ENCODE measurements around the gene DENND4B.

Gene DENND4B

DNA sequence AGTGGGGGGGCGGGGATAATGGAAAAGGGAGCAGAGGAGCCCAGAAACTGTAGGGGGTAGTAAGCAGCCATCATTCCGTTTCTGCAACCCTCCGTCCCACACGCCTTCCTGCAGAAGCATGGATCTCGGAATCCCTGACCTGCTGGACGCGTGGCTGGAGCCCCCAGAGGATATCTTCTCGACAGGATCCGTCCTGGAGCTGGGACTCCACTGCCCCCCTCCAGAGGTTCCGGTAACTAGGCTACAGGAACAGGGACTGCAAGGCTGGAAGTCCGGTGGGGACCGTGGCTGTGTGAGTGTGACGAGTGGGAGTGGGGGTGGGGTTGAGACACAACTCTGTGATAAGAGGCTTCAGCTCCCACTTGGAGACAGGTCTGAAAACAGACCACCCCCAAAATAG is 21.9 kb upstream of the DENND4B start:
- Histone ChIP-seq H3K27me3 (ENCODE audit: control insufficient read depth, insufficient read depth, low read length) (no peaks in the 10 kb centered on the region), H3K4me1 (ENCODE audit: control insufficient read depth, insufficient read depth, low read length) (peaks cover 8% of the 10 kb centered on the region), H3K36me3 (ENCODE audit: control insufficient read depth, insufficient read depth, low read length) (peaks cover 6% of the 10 kb centered on the region), H3K4me3 (ENCODE audit: low read depth, low read length) (peak overlapping the region; percentile 78), H3K9me3 (ENCODE audit: control insufficient read depth, insufficient read depth, low read depth, low read length) (no peaks in the 10 kb centered on the region), H3K9ac (ENCODE audit: low read length) (peak overlapping the region; percentile 82), H3K27ac (ENCODE audit: low read depth, low read length) (no peak overlapping the region)

- Histone ChIP-seq H3K9me3 (ENCODE audit: control insufficient read depth, insufficient read depth, low read depth, low read length) (no peaks in the 10 kb centered on the region), H3K27me3 (ENCODE audit: control insufficient read depth, insufficient read depth, low read length) (no peaks in the 10 kb centered on the region), H3K27ac (ENCODE audit: low read depth, low read length) (peak overlapping the region; percentile 81), H3K4me1 (ENCODE audit: control insufficient read depth, insufficient read depth, low read length) (peaks cover 8% of the 10 kb centered on the region), H3K4me3 (ENCODE audit: low read depth, low read length) (peak overlapping the region; percentile 78), H3K36me3 (ENCODE audit: control insufficient read depth, insufficient read depth, low read length) (peaks cover 2% of the 10 kb centered on the region; the same call in 1 of the 2 replicates), H3K9ac (ENCODE audit: low read length) (peak overlapping the region; percentile 82)
Observed at GRCh38 chr1:153968000-153968363, 21.5 kb upstream of the DENND4B start.

GRCh38 chr1:153967107-153967999 is 20.8 kb upstream of the DENND4B start, which contains the start of gene CREB3L4:
Gene CREB3L4, plus strand, starts transcription at chr1:153967902. Its CDS starts 624 bp downstream, at chr1:153968526.
- H3K27ac ChIP-seq (ENCODE audit: low read depth, low read length) = peak within 1 kb of the TSS; percentile 81
- H3K36me3 ChIP-seq (ENCODE audit: control insufficient read depth, insufficient read depth, low read length) = no peaks in the 10 kb centered on the region

DNA sequence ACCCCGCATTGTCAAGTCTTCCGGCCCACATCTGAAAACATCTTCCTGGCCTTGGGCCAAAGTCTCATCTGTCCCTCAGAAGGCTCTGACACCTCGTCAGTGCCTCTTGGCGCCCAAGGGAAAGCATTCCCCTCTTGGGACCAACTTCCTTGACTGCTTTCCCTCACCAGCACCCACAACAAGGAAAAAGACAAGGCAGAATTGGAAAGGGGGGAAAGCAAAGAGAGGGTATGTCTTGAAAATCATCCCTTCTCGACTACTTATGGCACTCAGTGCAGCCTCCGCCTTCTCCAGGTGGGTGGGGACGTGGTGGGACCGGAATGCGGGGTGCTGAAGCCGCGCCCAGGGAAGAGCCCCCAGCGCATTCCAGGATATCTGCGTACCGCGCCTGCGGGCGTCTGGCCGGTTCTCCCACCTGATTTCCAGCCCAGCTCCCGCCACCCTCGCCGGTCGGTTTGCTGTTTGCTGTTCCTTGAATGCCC is 17.4 kb upstream of the DENND4B start:
- peak overlapping the region; percentile 91 for H3K27ac ChIP-seq (ENCODE audit: low read depth, low read length)
- H3K36me3 ChIP-seq (ENCODE audit: control insufficient read depth, insufficient read depth, low read length) = peaks cover 28% of the 10 kb centered on the region
- peaks cover 19% of the 10 kb centered on the region for H3K4me1 ChIP-seq (ENCODE audit: control insufficient read depth, insufficient read depth, low read length)
- H3K9ac ChIP-seq (ENCODE audit: low read length) = peak overlapping the region; percentile 89
- no peaks in the 10 kb centered on the region for H3K27me3 ChIP-seq (ENCODE audit: control insufficient read depth, insufficient read depth, low read length)
- H3K9me3 ChIP-seq (ENCODE audit: control insufficient read depth, insufficient read depth, low read depth, low read length) = no peaks in the 10 kb centered on the region
- H3K4me3 ChIP-seq (ENCODE audit: low read depth, low read length) = peak overlapping the region; percentile 89

More at GRCh38 chr1:153967107-153967999, 20.8 kb upstream of the DENND4B start, which contains the start of gene CREB3L4:
- Histone ChIP-seq H3K9ac (ENCODE audit: low read length) (peak within 1 kb of the TSS; percentile 82), H3K9me3 (ENCODE audit: control insufficient read depth, insufficient read depth, low read depth, low read length) (no peaks in the 10 kb centered on the region), H3K4me1 (ENCODE audit: control insufficient read depth, insufficient read depth, low read length) (peaks cover 8% of the 10 kb centered on the region), H3K4me3 (ENCODE audit: low read depth, low read length) (peak within 1 kb of the TSS; percentile 78), H3K27me3 (ENCODE audit: control insufficient read depth, insufficient read depth, low read length) (no peaks in the 10 kb centered on the region)

DNA sequence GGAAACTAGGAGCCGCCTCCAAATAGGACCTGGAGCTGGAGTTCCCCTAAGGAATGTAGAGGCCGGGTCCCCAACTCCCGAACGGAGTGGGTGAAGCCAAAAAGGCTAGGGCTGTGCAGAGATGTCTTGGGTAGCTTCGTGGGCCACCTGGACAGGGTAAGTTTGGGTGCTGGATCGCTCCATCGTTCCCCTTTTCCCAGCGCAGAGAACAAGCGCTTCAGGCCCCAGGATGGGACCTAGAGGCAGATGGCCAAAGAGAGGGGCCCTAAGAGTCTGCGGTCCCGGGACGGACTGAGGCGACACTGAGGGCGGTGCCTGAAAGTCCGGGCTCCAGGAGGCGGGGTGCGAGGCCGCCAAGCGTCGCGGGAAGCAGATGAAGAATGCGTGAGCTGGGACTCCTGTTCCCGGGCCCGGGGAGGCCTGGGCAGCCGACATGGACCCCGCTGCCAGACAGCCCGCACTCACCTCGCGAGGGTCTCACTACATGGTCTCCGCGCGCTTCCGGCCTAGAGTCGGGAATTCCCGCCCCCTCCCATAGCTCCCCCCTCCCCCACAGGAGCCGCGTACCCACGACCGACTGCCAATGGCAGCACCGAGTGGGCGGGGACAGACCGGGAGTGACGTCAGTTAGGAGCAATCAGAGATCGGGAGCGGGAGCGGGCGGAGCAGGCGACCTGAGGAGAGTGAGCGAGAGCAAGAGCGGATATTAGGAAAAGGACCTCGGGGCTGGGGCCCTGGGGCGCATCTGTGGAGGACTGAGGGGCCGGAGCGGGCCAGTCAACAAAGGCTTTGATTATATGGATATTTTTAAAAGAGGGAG is 16.7 kb upstream of the DENND4B start, which contains the start of gene SLC39A1:
Gene SLC39A1, minus strand, starts transcription at position 508 of the 820 bp plus-strand sequence. CDS start 822 bp downstream, outside the sequence.
- peaks cover 14% of the 10 kb centered on the region for H3K4me1 ChIP-seq (ENCODE audit: control insufficient read depth, insufficient read depth, low read length)
- H3K9ac ChIP-seq (ENCODE audit: low read length) = peak within 1 kb of the TSS; percentile 90
- H3K36me3 ChIP-seq (ENCODE audit: control insufficient read depth, insufficient read depth, low read length) = peaks cover 28% of the 10 kb centered on the region
- H3K9me3 ChIP-seq (ENCODE audit: control insufficient read depth, insufficient read depth, low read depth, low read length) = no peaks in the 10 kb centered on the region
- peak within 1 kb of the TSS; percentile 91 for H3K27ac ChIP-seq (ENCODE audit: low read depth, low read length)
- peak within 1 kb of the TSS; percentile 89 for H3K4me3 ChIP-seq (ENCODE audit: low read depth, low read length)
- H3K27me3 ChIP-seq (ENCODE audit: control insufficient read depth, insufficient read depth, low read length) = no peaks in the 10 kb centered on the region

DNA sequence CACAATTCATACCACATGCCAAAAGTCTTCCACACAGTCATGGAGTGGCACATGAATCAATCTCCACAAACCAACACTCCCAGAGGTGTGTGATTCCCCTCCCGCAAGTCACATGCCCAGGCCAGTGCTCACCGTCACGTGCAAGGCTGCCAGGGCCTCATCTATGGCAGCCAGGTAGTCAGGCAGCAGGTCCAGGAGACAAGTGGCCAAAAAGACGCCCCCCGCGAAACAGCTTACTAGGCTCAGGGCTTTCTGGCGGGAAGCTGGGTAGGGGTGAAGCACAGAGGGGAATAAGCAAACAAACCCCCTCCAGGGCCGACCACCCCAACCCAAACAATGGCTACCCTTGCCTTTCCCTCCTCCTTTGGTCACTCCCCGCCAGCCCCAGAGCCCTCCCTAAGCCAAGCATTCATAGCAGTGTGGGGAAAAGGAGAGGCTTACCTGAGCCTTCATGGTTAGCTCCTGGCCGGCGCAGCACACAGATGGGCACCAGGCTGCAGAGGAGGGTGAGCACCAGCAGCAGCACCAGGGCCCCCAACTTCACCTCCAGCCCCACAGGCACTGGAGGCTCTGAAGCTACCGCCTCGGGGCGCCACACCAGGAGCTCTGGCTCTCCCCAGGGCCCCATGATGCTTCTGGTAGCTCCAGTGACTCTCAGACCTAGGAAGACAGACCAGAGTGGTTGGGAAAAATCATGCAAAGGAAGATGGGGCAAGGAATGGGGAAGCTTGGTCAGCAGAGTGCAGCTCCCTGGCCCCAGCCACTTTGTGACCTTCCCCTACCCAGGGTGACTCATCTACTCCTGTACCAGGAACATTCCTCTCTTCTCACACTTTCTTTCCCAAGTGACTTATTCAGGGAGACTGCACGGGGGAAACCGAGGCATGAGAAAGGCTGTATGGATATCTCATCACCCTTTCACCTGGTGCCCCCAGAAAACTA is 15.8 kb upstream of the DENND4B start:
- H3K27me3 ChIP-seq (ENCODE audit: control insufficient read depth, insufficient read depth, low read length) = no peaks in the 10 kb centered on the region
- H3K9ac ChIP-seq (ENCODE audit: low read length) = peak overlapping the region; percentile 90
- no peaks in the 10 kb centered on the region for H3K9me3 ChIP-seq (ENCODE audit: control insufficient read depth, insufficient read depth, low read depth, low read length)
- peaks cover 28% of the 10 kb centered on the region for H3K36me3 ChIP-seq (ENCODE audit: control insufficient read depth, insufficient read depth, low read length)
- H3K4me3 ChIP-seq (ENCODE audit: low read depth, low read length) = peak overlapping the region; percentile 89
- H3K27ac ChIP-seq (ENCODE audit: low read depth, low read length) = peak overlapping the region; percentile 91
- H3K4me1 ChIP-seq (ENCODE audit: control insufficient read depth, insufficient read depth, low read length) = peaks cover 14% of the 10 kb centered on the region

GRCh38 chr1:153961421-153961820 is 14.9 kb upstream of the DENND4B start:
- Histone ChIP-seq H3K27ac (ENCODE audit: low read depth, low read length) (no peak overlapping the region), H3K9me3 (ENCODE audit: control insufficient read depth, insufficient read depth, low read depth, low read length) (no peaks in the 10 kb centered on the region), H3K9ac (ENCODE audit: low read length) (peak overlapping the region; percentile 90), H3K36me3 (ENCODE audit: control insufficient read depth, insufficient read depth, low read length) (peaks cover 28% of the 10 kb centered on the region), H3K4me1 (ENCODE audit: control insufficient read depth, insufficient read depth, low read length) (peaks cover 23% of the 10 kb centered on the region), H3K27me3 (ENCODE audit: control insufficient read depth, insufficient read depth, low read length) (no peaks in the 10 kb centered on the region), H3K4me3 (ENCODE audit: low read depth, low read length) (peak overlapping the region; percentile 89)

DNA sequence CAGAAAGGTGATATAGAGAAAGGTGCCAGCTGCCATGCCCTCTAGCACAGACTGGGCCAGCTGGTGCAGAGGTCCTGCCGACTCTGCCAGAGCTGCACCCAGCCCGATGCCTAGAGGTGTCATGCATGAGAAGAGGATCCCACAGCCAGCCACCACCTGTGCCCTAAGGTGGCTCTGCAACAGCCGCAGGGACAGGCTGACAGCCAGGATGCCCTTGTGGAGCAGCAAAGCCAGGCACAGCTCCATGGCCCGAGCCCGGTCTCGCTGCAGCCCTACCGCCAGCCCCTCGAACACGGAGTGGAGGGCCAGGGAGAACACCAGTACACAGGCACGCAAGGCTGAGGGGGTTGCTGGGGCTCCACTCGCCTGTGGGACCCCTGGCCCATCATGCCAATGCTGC is 13.7 kb upstream of the DENND4B start:
- peaks cover 28% of the 10 kb centered on the region for H3K36me3 ChIP-seq (ENCODE audit: control insufficient read depth, insufficient read depth, low read length)
- H3K4me3 ChIP-seq (ENCODE audit: low read depth, low read length) = no peak overlapping the region
- H3K27me3 ChIP-seq (ENCODE audit: control insufficient read depth, insufficient read depth, low read length) = no peaks in the 10 kb centered on the region
- H3K27ac ChIP-seq (ENCODE audit: low read depth, low read length) = no peak overlapping the region
- H3K9me3 ChIP-seq (ENCODE audit: control insufficient read depth, insufficient read depth, low read depth, low read length) = no peaks in the 10 kb centered on the region
- no peak overlapping the region for H3K9ac ChIP-seq (ENCODE audit: low read length)
- H3K4me1 ChIP-seq (ENCODE audit: control insufficient read depth, insufficient read depth, low read length) = peaks cover 28% of the 10 kb centered on the region

GRCh38 chr1:153959454-153959853 is 12.9 kb upstream of the DENND4B start:
- Histone ChIP-seq H3K9me3 (ENCODE audit: control insufficient read depth, insufficient read depth, low read depth, low read length) (no peaks in the 10 kb centered on the region), H3K9ac (ENCODE audit: low read length) (no peak overlapping the region), H3K27ac (ENCODE audit: low read depth, low read length) (no peak overlapping the region; the same call in 1 of the 2 replicates), H3K4me3 (ENCODE audit: low read depth, low read length) (no peak overlapping the region), H3K27me3 (ENCODE audit: control insufficient read depth, insufficient read depth, low read length) (no peaks in the 10 kb centered on the region), H3K4me1 (ENCODE audit: control insufficient read depth, insufficient read depth, low read length) (peaks cover 28% of the 10 kb centered on the region), H3K36me3 (ENCODE audit: control insufficient read depth, insufficient read depth, low read length) (peaks cover 30% of the 10 kb centered on the region)

GRCh38 chr1:153958961-153959260 is 12.4 kb upstream of the DENND4B start:
- Histone ChIP-seq H3K27me3 (ENCODE audit: control insufficient read depth, insufficient read depth, low read length) (no peaks in the 10 kb centered on the region), H3K4me1 (ENCODE audit: control insufficient read depth, insufficient read depth, low read length) (peaks cover 28% of the 10 kb centered on the region), H3K36me3 (ENCODE audit: control insufficient read depth, insufficient read depth, low read length) (peaks cover 34% of the 10 kb centered on the region), H3K9me3 (ENCODE audit: control insufficient read depth, insufficient read depth, low read depth, low read length) (no peaks in the 10 kb centered on the region), H3K4me3 (ENCODE audit: low read depth, low read length) (peak overlapping the region; percentile 25; the same call in 1 of the 2 replicates), H3K27ac (ENCODE audit: low read depth, low read length) (peak overlapping the region; percentile 26; the same call in 1 of the 2 replicates), H3K9ac (ENCODE audit: low read length) (peak overlapping the region; percentile 31)
